Stomach (tissue), 4 donors: ENCODE results near the gene MYH9.

Source experiments
- POLR2A ChIP-seq, 4 donors: fragments of 450-650 bp; IDR thresholded peaks; one replicate each; pipeline ENCODE4 v1.6.1; 2016; ENCODE audit warnings: antibody characterized with exemption in 4 of 4, control low read depth in 2 of 4, mild to moderate bottlenecking in 1 of 4, moderate library complexity in 1 of 4
- POLR2AphosphoS5 ChIP-seq, 3 donors: sonication (generic); formaldehyde crosslinking; IDR thresholded peaks; one replicate each; pipeline ENCODE4 v1.6.1; 2016; ENCODE audit warnings: antibody characterized with exemption in 3 of 3

DNA sequence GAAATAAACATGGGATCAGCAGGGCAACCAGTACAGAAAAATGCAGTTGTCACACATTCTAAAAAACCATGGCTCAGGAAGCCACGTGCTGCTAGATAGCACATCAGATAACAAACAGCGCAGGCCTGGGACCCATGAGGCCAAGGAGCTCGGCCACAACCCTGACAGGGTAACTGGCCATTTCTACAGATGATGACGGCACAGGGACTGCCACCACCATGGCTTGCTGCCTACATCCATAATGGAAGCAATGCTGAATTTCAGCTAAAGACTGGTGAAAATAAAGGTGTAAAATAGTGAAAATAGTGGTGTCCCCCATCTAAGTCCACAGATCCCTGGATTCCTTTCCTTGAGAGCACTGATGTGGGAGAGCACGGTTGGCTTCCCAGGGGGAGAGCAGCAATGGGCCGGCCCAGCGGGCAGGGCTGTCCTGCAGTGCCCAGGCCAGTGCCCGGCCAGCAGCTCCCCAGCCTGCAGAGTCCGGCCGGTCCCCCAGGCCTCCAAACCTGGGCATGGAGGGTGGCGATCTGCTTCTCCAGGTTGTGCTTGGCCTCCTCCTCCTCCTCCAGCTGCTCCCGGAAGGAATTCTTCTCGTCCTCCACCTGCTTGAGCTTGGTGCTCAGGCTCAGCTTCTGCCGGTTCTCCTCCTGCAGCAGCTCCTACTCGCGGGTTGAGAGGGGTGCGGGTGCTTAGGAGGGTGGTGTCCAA, 94.8 kb downstream of the MYH9 start:
- TF ChIP-seq POLR2A (IDR thresholded peaks at IDR 0.05) (no peak), POLR2AphosphoS5 (IDR thresholded peaks at IDR 0.05) (no peak)
